Fibroblast of mammary gland (primary cell): ENCODE data around the gene TMF1.

Source experiments
- DNase-seq: peaks from one replicate; pipeline ENCODE4 v3.0.0-alpha.2; 2010; ENCODE audit warnings: low read depth
- H3K4me3 ChIP-seq: 2 replicates; pipeline ENCODE4 v1.5.1; 2011; ENCODE audit warnings: low read depth, mild to moderate bottlenecking, low read length, moderate library complexity; ENCODE audit not compliant: control insufficient read depth
- CTCF ChIP-seq: conservative IDR thresholded peaks from 2 replicates; pipeline ENCODE4 v1.5.1; 2011; ENCODE audit warnings: low read depth, low read length, inconsistent platforms; ENCODE audit not compliant: control insufficient read depth, insufficient read depth

TMF1 gene

GRCh38 chr3:69005791-69006482, 46.2 kb downstream of the TMF1 start:
- no peak for TF ChIP-seq CTCF
- no peak for DNase-seq
- H3K4me3 ChIP-seq = no peak overlapping the region

- DNase-seq = no peak
- no peak overlapping the region for H3K4me3 ChIP-seq
These were observed 46.9 kb downstream of the TMF1 start for GRCh38 chr3:69005071-69005790.

GRCh38 chr3:69004138-69004537, 48.0 kb downstream of the TMF1 start:
- DNase-seq = no peak
- TF ChIP-seq CTCF = no peak
- H3K4me3 ChIP-seq = no peak overlapping the region

More at GRCh38 chr3:69005071-69005790, 46.9 kb downstream of the TMF1 start:
- no peak for TF ChIP-seq CTCF

- no peak for DNase-seq
- TF ChIP-seq CTCF = no peak
- H3K4me3 ChIP-seq = no peak overlapping the region
These were observed 52.5 kb downstream of the TMF1 start for GRCh38 chr3:68999605-69000004.

- no peak overlapping the region for H3K4me3 ChIP-seq
- no peak for TF ChIP-seq CTCF
- no peak for DNase-seq
These were observed 53.0 kb downstream of the TMF1 start for GRCh38 chr3:68999158-68999557.

- no peak for DNase-seq
- TF ChIP-seq CTCF = no peak
- H3K4me3 ChIP-seq = no peak overlapping the region
These were observed 54.2 kb downstream of the TMF1 start for GRCh38 chr3:68997887-68998286.
